Heart left ventricle (tissue), 16 donors: ENCODE measurements around the gene ZNF697. TPM values are rescaled to one million over a fixed set of nuclear protein-coding genes. Genes with fewer than 3 reads are reported as not detected.
"Not testable (repeated sequence)": the region's sequence is repeated elsewhere in the genome, so short reads cannot be mapped to it uniquely, and the experiment has no call there.

Source experiments
- ATAC-seq, 4 donors: fragments of 200-7000 bp; cut with Tn5 transposase; one replicate each; pipeline ENCODE4 v1.9.1; 2020 to 2022; ENCODE audit warnings: moderate library complexity in 4 of 4, mild to moderate bottlenecking in 3 of 4, moderate number of reproducible peaks in 1 of 4
- DNase-seq, 5 donors: peaks; one replicate each; pipeline ENCODE4 v3.0.0-alpha.2; 2020
- H3K27ac ChIP-seq, 12 donors: fragments of 200-600 bp; sonication (generic) in 4 of 12; one replicate each; pipeline versions ENCODE4 v1.5.0 to v1.8.0; 2016 to 2022; ENCODE audit warnings: mild to moderate bottlenecking in 2 of 12
- H3K27me3 ChIP-seq, 9 donors: fragments of 200-600 bp; sonication (generic) in 2 of 9; one replicate each; pipeline versions ENCODE4 v1.5.1 to v1.8.0; 2016 to 2022; ENCODE audit warnings: mild to moderate bottlenecking in 3 of 9
- H3K36me3 ChIP-seq, 9 donors: fragments of 200-600 bp; sonication (generic) in 2 of 9; one replicate each; pipeline versions ENCODE4 v1.5.0 to v1.8.0; 2018 to 2022; ENCODE audit warnings: mild to moderate bottlenecking in 2 of 9
- H3K4me1 ChIP-seq, 12 donors: fragments of 200-600 bp; sonication (generic) in 4 of 12; one replicate each; pipeline versions ENCODE4 v1.5.0 to v1.8.0; 2016 to 2022; ENCODE audit warnings: mild to moderate bottlenecking in 3 of 12
- H3K4me3 ChIP-seq, 12 donors: fragments of 200-600 bp; sonication (generic) in 4 of 12; one replicate each; pipeline versions ENCODE4 v1.5.0 to v1.8.0; 2017 to 2022; ENCODE audit warnings: mild to moderate bottlenecking in 9 of 12, moderate library complexity in 4 of 12
- H3K9me3 ChIP-seq, 12 donors: fragments of 200-600 bp; sonication (generic) in 4 of 12; one replicate each; pipeline versions ENCODE4 v1.5.0 to v1.8.0; 2016 to 2022; ENCODE audit warnings: mild to moderate bottlenecking in 1 of 12
- POLR2A ChIP-seq, 2 donors: fragments of 450-650 bp; IDR thresholded peaks; one replicate each; pipeline ENCODE4 v1.6.1; 2017; ENCODE audit warnings: antibody characterized with exemption in 2 of 2, mild to moderate bottlenecking in 2 of 2, moderate library complexity in 2 of 2
- WGBS, 4 donors: extraction: QIAGEN DNeasy Blood & Tissue Kit in 2 of 4; methylation state at CpG; one replicate each; pipeline versions ENCODE4 v1.1.5 to v1.1.7; 2013 to 2018; 5-methylcytosine and 5-hydroxymethylcytosine counted together
- intact Hi-C, 10 donors: fragments of 100-400 bp; cut with DNase I; formaldehyde crosslinking; loops; one replicate each; pipeline versions ENCODE4 v1.11.1 to v1.14.2; 2022
- polyA plus RNA-seq, 2 donors: library from polyadenylated mRNA; stranded (reverse); fragments of 200-250 nt; gene quantifications; one replicate each; pipeline ENCODE4 v1.2.3, GENCODE V29; 2013
- total RNA-seq, 9 donors: library from RNA; depleted of rRNA in 2 of 9; stranded (reverse); fragments of >200 nt in 2 of 9; fragmentation: NEBNext Ultra II Directional in 3 of 9; extraction: Animal tissue kit (Norgen Biotek cat#: 25700) in 3 of 9; gene quantifications; one replicate each; pipeline versions ENCODE4 v1.1.0 to v1.2.4, GENCODE V29; 2016 to 2023
- TF ChIP-seq, protein P1 (sequence below), 12 donors: fragments of 200-600 bp; sonication (generic) in 4 of 12; IDR thresholded peaks; one replicate each; pipeline versions ENCODE4 v1.5.0 to v1.8.0; 2018 to 2022; ENCODE audit warnings: antibody characterized with exemption in 12 of 12, mild to moderate bottlenecking in 5 of 12
- donor health status: ischemic (EF 13 %, LVEDD 7.1; RV severe dilation, severe dysfunction).
- donor health status: healthy with polysubstance abuse.
- donor health status: DM: no; HTN: yes; CAD: no.
- donor health status: DM: no; HTN: no; CAD: no.
- donor health status: ischemic (EF 25% LVEDD 6.9; RV normal size, moderate dysfunction).
- donor health status: ischemic (EF 25% LVEDD 5.7; RV mildly dilated, moderate dysfunction).
- donor health status: healthy.
- donor health status: DM: yes; HTN: yes; CAD: no.
- donor health status: ischemic (EF 35%, LVEDD 5.7; RV mildly dilated, moderate dysfunction).
- donor health status: nonischemic (EF 11% LVEDD 7.7; RV severe dilation, severe dysfunction).
- donor health status: DM: yes; HTN: yes; CAD: no.
- donor health status: PGD.
- donor health status: ischemic (EF 29% LVEDD 5.4; RV normal size, mild dysfunction).
- donor health status: nonischemic (EF 23%, LVEDD 6.1; RV moderate dilation, normal function).

The ZNF697 gene
- total and polyA plus RNA-seq, 11 donors, result 2.8 to 14.0 (median 10.1) TPM

DNA sequence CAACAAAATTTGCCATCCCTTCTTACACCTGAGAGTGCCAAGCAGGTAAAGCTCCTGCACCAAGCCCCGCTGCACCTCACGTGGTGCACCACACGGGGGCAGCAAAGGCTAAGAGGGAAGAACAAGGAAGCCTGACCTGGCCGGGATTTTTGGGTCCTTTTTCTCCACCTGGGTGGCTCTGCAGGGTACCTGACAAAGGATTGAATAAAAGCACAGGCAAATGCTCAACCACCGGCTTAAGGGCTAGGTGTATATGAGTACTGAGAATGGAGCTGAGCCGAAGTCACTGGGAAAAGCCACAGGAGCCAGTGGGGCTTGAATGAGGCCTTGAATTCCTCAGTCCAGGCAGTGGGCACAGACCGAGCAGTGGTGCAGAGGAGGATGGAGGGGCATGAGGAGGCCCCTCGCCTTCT, 36.4 kb downstream of the ZNF697 start:
- Histone ChIP-seq H3K27ac (no peak overlapping the region), H3K4me3 (no peak overlapping the region), H3K9me3 (no peaks in the 10 kb centered on the region), H3K4me1 (peaks cover 0 to 25% (median 9%) of the 10 kb centered on the region in 12 donors), H3K27me3 (no peaks in the 10 kb centered on the region), H3K36me3 (no peaks in the 10 kb centered on the region)
- 19 to 29% (median 22%) methylated on average over 8 of the region's 8 CpGs for WGBS, 4 donors
- DNase-seq (peak; percentile 47 to 77 (median 62)), ATAC-seq (peak in 2 of 4 donors; percentile 27 to 38)
- intact Hi-C loops, result loop anchor here in 6 of 10 donors (1.0 to 2.0 kb wide), 5 partner anchors 51 to 64 kb away; no protein-coding TSS in a partner anchor
- TF ChIP-seq, protein P1, sequence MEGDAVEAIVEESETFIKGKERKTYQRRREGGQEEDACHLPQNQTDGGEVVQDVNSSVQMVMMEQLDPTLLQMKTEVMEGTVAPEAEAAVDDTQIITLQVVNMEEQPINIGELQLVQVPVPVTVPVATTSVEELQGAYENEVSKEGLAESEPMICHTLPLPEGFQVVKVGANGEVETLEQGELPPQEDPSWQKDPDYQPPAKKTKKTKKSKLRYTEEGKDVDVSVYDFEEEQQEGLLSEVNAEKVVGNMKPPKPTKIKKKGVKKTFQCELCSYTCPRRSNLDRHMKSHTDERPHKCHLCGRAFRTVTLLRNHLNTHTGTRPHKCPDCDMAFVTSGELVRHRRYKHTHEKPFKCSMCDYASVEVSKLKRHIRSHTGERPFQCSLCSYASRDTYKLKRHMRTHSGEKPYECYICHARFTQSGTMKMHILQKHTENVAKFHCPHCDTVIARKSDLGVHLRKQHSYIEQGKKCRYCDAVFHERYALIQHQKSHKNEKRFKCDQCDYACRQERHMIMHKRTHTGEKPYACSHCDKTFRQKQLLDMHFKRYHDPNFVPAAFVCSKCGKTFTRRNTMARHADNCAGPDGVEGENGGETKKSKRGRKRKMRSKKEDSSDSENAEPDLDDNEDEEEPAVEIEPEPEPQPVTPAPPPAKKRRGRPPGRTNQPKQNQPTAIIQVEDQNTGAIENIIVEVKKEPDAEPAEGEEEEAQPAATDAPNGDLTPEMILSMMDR (IDR thresholded peaks at IDR 0.05), result peak; percentile 83 to 94 (median 90)
- no peak for TF ChIP-seq POLR2A (IDR thresholded peaks at IDR 0.05)

GRCh38 chr1:119608816-119609215, 39.2 kb downstream of the ZNF697 start:
- H3K27ac ChIP-seq, ATAC-seq, H3K9me3 ChIP-seq, H3K27me3 ChIP-seq, H3K36me3 ChIP-seq, H3K4me3 ChIP-seq, DNase-seq: not testable (repeated sequence)
- WGBS, 4 donors, result 77 to 88% (median 82%) methylated on average over 6 of the region's 6 CpGs
- peaks cover 0 to 13% (median 0%) of the 10 kb centered on the region in 12 donors for H3K4me1 ChIP-seq
- intact Hi-C loops, result loop anchor here in 1 of 10 donors (10.0 kb wide), 1 partner anchor 54 kb away; no protein-coding TSS in a partner anchor

DNA sequence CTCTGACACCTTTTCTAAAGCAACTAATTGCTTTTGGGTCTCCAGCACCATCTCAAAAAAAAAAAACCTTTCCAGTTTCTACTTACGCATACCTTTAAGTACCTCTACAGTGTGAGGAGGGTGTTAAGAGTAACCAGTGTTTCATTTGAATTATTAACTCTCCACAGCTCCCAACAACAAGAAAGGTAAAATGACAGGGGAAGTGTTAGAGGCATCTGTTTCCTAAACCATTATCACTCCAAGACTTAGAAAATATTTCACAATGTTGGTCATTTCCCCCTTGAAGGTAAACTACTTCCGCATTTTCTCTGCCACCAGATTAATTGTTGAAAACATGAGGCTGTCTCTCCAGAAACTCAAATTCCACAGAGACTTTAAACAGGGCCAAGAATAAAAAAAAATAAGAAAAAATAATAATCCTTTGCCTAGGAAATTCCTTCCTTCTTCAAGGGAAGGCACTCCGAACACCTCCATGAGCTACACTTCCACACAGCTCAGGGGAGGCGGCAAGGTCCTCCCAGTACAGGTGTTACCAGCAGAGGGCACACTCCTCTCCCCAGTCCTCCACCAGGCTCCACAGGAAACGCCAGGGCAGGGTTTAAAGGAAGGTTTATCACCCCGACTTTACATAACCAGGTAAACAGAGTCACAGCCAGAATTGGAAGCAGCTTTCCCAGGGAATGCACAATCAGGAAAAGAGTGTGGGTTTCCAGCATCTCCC, 40.8 kb downstream of the ZNF697 start:
- not testable (repeated sequence) for DNase-seq, H3K27ac ChIP-seq, H3K4me3 ChIP-seq, ATAC-seq, H3K9me3 ChIP-seq, H3K36me3 ChIP-seq, H3K27me3 ChIP-seq
- peaks cover 0 to 25% (median 0%) of the 10 kb centered on the region in 12 donors for H3K4me1 ChIP-seq
- WGBS, 4 donors, result 77 to 88% (median 86%) methylated on average over 2 to 4 of the region's 6 CpGs
- TF ChIP-seq, protein P1 (IDR thresholded peaks at IDR 0.05), result peak in 1 of 12 donors; percentile 8
- intact Hi-C loops, result loop anchor here in 1 of 10 donors (10.0 kb wide), 1 partner anchor 52 kb away; no protein-coding TSS in a partner anchor

DNA sequence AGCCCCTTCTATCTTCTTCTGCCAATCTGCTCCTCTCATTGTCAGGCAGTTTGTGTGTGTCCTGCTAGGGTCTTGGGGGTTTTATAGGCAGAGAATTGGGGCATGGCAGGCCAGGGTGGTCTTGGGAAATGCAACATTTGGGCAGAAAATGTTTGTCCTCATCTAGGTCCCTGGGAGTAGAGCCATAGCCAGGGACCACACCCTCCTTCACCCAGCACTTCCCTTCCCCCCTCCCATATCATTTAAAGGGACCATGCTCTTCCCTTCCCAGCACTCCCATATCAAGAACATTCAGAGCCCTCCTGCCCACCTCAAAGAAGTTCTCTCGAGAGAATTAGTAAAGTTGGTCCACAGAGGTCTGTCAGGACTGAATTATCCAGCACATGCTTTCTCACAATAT, 41.7 kb downstream of the ZNF697 start:
- intact Hi-C loops, result loop anchor here in 1 of 10 donors (10.0 kb wide), 1 partner anchor 52 kb away; no protein-coding TSS in a partner anchor
- H3K27me3 ChIP-seq, result no peaks in the 10 kb centered on the region
- TF ChIP-seq, protein P1 (IDR thresholded peaks at IDR 0.05), result no peak
- no peak for TF ChIP-seq POLR2A (IDR thresholded peaks at IDR 0.05)
- no peaks in the 10 kb centered on the region for H3K9me3 ChIP-seq
- H3K4me1 ChIP-seq, result peaks cover 0 to 25% (median 0%) of the 10 kb centered on the region in 12 donors
- DNase-seq (no peak), ATAC-seq (no peak)
- no peak overlapping the region for H3K27ac ChIP-seq
- no peak overlapping the region for H3K4me3 ChIP-seq
- 71 to 89% (median 88%) methylated on average over 1 of the region's 1 CpG for WGBS, 4 donors
- H3K36me3 ChIP-seq, result no peaks in the 10 kb centered on the region
